Small intestine (tissue), 7 donors: ENCODE measurements around the gene LRRC3. TPM values are rescaled to one million over a fixed set of nuclear protein-coding genes. Genes with fewer than 3 reads are reported as not detected.
A peak's percentile ranks its signal among the peaks of the same experiment; 100 is the strongest.
"Not testable (repeated sequence)": the region's sequence is repeated elsewhere in the genome, so short reads cannot be mapped to it uniquely, and the experiment has no call there.

Source experiments
- DNase-seq, 2 donors: peaks; one replicate each; pipeline versions ENCODE4 v3.0.0 to v3.0.0-alpha.2; 2013
- FAIRE-seq: peaks from 2 replicates; lab custom pipeline; 2012; peaks lifted over from hg19 to GRCh38; lab: Jason Lieb, UNC
- H3K27ac ChIP-seq, 3 donors: one replicate each; pipeline ENCODE4 v1.5.1; 2013; ENCODE audit warnings: low read length in 2 of 3, mild to moderate bottlenecking in 2 of 3, control low read depth in 1 of 3, inconsistent platforms in 1 of 3, low read depth in 1 of 3, moderate library complexity in 1 of 3
- H3K27me3 ChIP-seq, 3 donors: one replicate each; pipeline ENCODE4 v1.6.1; 2013; ENCODE audit warnings: low read length in 3 of 3, inconsistent platforms in 1 of 3; ENCODE audit not compliant: control insufficient read depth in 3 of 3, insufficient read depth in 3 of 3
- H3K36me3 ChIP-seq, 3 donors: one replicate each; pipeline ENCODE4 v1.6.1; 2013; ENCODE audit warnings: low read length in 3 of 3, inconsistent platforms in 1 of 3, low read depth in 1 of 3, mild to moderate bottlenecking in 1 of 3, moderate library complexity in 1 of 3; ENCODE audit not compliant: control insufficient read depth in 3 of 3, insufficient read depth in 2 of 3
- H3K4me1 ChIP-seq, 3 donors: one replicate each; pipeline ENCODE4 v1.6.1; 2013; ENCODE audit warnings: low read length in 2 of 3, inconsistent platforms in 1 of 3, low read depth in 1 of 3, mild to moderate bottlenecking in 1 of 3, moderate library complexity in 1 of 3; ENCODE audit not compliant: control insufficient read depth in 3 of 3, insufficient read depth in 2 of 3
- H3K4me3 ChIP-seq, 3 donors: one replicate each; pipeline ENCODE4 v1.5.1; 2013; ENCODE audit warnings: low read length in 3 of 3, control low read depth in 1 of 3, inconsistent platforms in 1 of 3, low read depth in 1 of 3, mild to moderate bottlenecking in 1 of 3, moderate library complexity in 1 of 3
- H3K9me3 ChIP-seq, 2 donors: one replicate each; pipeline ENCODE4 v1.6.1; 2013; ENCODE audit warnings: low read depth in 1 of 2, low read length in 1 of 2; ENCODE audit not compliant: control insufficient read depth in 2 of 2, insufficient read depth in 1 of 2
- WGBS, 3 donors: extraction: QIAGEN DNeasy Blood & Tissue Kit; methylation state at CpG; one replicate each; pipeline ENCODE4 v1.1.7; 2013; 5-methylcytosine and 5-hydroxymethylcytosine counted together
- polyA plus RNA-seq, 4 donors: library from polyadenylated mRNA; stranded (reverse) in 3 of 4; unstranded in 1 of 4; fragments of 200-250 nt in 3 of 4; fragments of 120-200 nt in 1 of 4; gene quantifications; one replicate each; pipeline versions ENCODE4 v1.2.1 to v1.2.3, GENCODE V29; 2013
- donor health status: healthy with polysubstance abuse.
- donor health status: control.
- donor health status: control.
- donor health status: Bipolar disorder and iron deficiency.
- donor health status: healthy.

Gene LRRC3
- polyA plus RNA-seq, 4 donors: 0.22 to 17.3 (median 1.3) TPM

DNA sequence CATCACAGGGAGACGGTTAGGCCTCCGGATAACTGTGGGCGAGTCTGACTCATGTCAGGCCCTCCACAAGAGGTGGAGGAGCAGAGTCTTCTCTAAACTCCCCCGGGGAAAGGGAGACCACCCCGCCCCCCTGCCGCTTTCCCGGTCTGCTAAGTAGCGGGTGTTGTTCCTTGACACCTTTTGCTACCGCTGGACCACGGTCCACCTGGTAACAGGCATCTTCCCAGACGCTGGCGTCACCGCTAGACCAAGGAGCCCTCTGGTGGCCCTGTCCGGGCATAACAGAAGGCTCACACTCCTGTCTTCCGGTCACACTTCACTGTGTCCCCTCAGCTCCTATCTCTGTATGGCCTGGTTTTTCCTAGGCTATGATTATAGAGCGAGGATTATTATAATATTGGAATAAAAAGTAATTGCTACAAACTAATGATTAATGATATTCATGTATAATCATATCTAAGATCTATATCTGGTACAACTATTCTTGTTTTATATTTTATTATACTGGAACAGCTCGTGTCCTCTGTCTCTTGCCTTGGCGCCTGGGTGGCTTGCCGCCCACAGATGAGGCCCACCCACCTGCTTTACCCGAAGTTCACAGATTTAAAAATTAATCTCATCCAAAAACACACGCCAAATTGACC is 24.4 kb downstream of the LRRC3 start:
- DNase-seq: peak in 1 of 2 donors; percentile 32
- not testable (repeated sequence) for H3K27me3 ChIP-seq, H3K4me1 ChIP-seq, H3K9me3 ChIP-seq, H3K36me3 ChIP-seq, H3K4me3 ChIP-seq, FAIRE-seq, H3K27ac ChIP-seq
- 40 to 54% (median 45%) methylated on average over 21 of the region's 21 CpGs for WGBS, 3 donors

DNA sequence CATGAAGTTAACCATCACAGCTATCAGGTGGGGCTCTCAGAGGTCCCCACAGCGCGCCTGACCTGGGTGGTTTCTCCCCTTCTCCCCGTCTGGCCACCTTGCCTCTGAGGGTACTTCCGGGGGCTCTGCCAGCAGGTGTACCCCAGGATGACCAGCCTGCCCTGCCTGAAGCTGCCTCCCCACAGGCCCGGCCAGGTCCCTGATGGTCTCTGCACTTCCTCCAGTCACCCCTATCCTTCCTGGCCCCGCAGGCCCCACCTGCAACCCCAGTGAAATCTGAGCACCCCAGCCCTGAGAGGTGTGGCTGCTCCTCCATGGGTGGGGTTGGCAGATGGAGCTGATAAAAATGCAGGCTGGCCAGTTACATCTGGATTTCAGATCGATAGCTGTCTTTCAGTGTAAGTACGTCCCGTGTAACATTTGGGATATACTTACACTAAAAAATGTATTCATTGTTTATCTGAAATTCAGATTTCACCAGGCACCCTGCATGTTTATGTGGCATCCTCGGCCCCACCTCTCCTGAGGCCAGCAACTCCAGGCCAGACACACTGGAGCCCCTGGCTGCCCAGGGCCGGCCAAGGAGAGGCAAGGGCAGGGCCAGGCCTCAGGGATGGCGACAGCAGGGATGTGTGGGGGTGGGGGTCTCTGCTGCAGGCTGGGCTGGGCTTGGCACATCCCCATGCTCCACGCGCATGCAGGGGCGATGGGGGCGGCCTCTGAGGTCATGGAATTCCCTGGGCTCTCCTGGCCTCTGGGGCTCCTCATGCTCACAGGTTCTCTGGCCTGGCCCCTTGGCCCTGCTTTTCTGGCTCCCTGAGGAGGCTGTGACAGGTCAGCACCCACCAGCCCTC is 25.1 kb downstream of the LRRC3 start:
- H3K9me3 ChIP-seq: no peaks in the 10 kb centered on the region
- FAIRE-seq (no peak), DNase-seq (no peak)
- H3K4me1 ChIP-seq: peaks cover 0 to 7% (median 0%) of the 10 kb centered on the region in 3 donors
- H3K36me3 ChIP-seq: peaks cover 0 to 4% (median 0%) of the 10 kb centered on the region in 3 donors
- H3K27me3 ChIP-seq: peaks cover 0 to under 1% (median 0%) of the 10 kb centered on the region in 3 donors
- 78 to 80% (median 78%) methylated on average over 14 to 16 of the region's 16 CpGs for WGBS, 3 donors
- H3K4me3 ChIP-seq: no peak overlapping the region
- no peak overlapping the region for H3K27ac ChIP-seq

DNA sequence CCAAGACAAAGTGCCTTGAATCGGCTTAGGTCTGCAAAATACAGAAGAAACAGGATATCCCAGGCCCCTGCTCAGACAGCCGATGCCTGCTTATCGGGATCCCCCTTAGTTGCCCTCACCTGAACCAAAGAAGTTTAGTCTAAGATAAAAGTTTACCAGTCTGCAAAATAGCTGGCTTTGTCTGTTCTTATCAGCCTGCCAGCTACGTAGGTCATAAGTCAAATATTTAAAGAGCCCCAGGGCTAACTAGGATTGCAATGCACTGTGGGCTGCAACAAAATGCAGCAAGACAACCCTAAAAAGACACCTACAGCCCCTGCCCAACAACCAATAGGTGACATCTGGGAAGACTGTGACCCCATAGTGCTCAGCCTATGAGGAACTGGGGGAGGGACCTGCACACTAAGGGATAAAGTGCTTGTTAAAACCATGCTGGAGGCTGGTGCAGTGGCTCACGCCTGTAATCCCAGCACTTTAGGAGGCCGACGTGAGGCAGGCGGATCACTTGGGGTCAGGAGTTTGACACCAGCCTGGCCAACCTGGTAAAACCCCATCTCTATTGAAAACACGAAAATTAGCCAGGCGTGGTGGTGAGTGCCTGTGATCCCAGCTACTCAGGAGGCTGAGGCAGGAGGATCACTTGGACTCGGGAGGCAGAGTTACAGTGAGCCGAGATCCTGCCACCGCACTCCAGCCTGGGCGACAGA is 27.4 kb downstream of the LRRC3 start:
- DNase-seq (peak in 1 of 2 donors; percentile 34), FAIRE-seq (no peak)
- H3K4me1 ChIP-seq: peaks cover 0 to 7% (median 0%) of the 10 kb centered on the region in 3 donors
- H3K9me3 ChIP-seq: peaks cover 0 to under 1% of the 10 kb centered on the region in 2 donors
- H3K4me3 ChIP-seq: no peak overlapping the region
- peaks cover 0 to 1% (median 0%) of the 10 kb centered on the region in 3 donors for H3K36me3 ChIP-seq
- H3K27me3 ChIP-seq: peaks cover 0 to 2% (median 0%) of the 10 kb centered on the region in 3 donors
- no peak overlapping the region for H3K27ac ChIP-seq
- WGBS, 3 donors: 35 to 71% (median 45%) methylated on average over 14 of the region's 14 CpGs

DNA sequence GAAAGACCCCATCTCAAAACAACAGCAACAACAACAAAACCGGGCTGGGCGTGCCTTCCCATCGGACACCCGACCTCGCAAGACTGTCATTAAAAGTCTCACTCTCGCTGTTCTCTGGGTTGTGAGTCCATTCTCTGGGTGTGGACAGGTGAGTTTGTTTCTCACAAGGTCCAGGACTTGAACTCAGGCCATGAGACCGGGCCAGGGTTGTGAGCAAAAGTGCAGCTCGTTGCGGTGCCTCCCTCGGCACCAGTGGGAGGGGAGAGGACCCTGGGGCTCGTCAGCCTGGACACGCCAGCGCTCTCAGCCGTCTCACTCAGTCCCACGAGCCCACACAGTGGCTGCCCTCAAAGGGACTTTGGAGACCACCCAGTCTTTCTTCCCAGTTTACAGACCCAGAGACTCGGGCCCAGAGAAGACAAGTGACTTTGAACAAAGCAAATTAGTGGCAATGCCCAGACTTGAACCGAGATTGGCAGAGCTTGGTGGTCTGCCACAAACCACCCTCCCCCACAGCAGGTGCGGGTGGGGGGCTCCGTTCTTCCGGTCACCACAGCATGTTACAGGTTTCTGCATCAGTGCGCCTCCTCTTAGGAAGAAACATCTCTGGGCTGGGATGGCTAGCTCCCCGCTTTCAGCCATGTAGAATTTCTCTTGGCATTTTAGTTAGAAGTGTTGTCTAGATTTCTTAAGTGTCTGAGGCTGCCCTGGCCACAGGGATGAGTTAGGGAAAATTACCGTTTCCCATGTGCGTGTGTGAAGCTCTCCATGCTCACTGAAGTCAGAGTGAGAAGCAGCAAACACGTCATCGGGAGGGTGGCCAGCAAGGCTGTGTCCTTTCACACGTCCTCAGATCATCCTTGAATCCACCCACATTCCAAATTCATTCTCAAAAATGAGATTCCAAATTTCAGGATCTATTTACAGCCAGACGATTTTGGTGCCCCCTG is 28.3 kb downstream of the LRRC3 start:
- no peak overlapping the region for H3K4me3 ChIP-seq
- no peak for DNase-seq
- WGBS, 3 donors: 80 to 86% (median 84%) methylated on average over 28 of the region's 28 CpGs
- H3K4me1 ChIP-seq: peaks cover 0 to 7% (median 0%) of the 10 kb centered on the region in 3 donors
- FAIRE-seq: no peak
- peaks cover 0 to 2% (median 0%) of the 10 kb centered on the region in 3 donors for H3K27me3 ChIP-seq
- H3K27ac ChIP-seq: no peak overlapping the region
- no peaks in the 10 kb centered on the region for H3K36me3 ChIP-seq
- peaks cover 0 to 8% of the 10 kb centered on the region in 2 donors for H3K9me3 ChIP-seq

DNA sequence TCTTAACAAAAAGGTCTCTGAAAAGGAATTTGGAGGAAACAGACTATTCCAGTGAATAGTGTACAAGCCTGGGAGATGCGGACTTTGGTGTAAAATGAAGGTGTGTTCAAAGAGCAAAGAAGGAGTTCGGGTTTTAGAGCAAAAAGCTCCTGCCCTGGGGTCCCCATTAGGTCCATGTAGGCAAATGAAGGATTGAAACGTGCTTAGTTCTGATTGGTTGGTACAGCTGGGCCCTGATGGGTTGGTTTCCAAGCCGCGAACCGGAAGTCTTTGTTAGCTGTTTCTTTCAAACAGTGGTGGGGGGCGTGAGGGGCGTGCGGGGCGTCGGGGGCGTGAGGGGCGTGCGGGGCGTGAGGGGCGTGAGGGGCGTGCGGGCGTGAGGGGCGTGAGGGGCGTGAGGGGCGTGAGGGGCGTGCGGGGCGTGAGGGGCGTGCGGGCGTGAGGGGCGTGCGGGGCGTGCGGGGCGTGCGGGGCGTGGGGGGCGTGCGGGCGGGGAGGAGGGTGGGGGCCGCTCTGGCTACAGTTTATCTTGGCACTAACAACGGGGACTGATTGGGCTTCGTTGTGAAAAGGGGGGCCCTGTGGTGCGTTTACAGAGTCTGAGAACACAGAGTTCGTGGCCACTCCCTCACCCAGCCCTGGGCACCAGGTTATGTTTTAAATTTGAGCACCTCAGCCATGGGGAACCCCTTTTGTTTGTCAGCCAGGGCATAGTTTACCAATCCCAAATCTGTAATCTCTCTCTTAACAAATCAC is 29.4 kb downstream of the LRRC3 start:
- H3K27ac ChIP-seq: no peak overlapping the region
- H3K27me3 ChIP-seq: peaks cover 0 to 2% (median 0%) of the 10 kb centered on the region in 3 donors
- H3K4me3 ChIP-seq: no peak overlapping the region
- no peaks in the 10 kb centered on the region for H3K36me3 ChIP-seq
- FAIRE-seq (no peak), DNase-seq (no peak)
- WGBS, 3 donors: 64 to 84% (median 67%) methylated on average over 18 to 43 of the region's 43 CpGs
- H3K4me1 ChIP-seq: peaks cover 0 to 7% (median 0%) of the 10 kb centered on the region in 3 donors
- peaks cover 0 to 9% of the 10 kb centered on the region in 2 donors for H3K9me3 ChIP-seq

DNA sequence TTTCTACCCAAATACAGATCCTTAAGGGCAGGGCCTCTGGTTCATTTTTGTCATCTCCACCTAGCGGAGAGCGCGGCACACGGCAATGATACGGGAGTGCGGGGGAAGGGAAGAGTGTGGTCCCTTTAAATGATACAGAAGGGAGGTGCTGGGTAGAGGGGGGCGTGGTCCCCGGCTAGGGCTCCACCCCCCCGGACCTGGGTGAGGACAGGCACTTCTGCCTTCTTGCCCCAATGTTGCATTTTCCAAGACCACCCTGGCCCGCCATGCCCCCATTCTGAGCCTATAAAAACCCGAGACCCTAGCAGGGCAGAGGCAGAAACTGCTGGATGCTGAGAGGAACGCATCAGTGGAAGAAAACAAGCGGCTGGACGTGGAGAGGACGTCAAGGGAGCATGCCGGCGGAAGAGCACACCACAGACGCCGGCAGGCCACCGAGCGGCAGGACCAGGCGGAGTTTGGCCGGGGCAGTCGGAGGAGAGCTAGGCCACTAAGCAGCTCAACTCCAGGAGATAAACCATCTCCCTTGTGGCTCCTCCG is 30.0 kb downstream of the LRRC3 start:
- Histone ChIP-seq H3K9me3 (peaks cover 0 to 9% of the 10 kb centered on the region in 2 donors), H3K27ac (no peak overlapping the region), H3K36me3 (no peaks in the 10 kb centered on the region), H3K4me1 (peaks cover 0 to 7% (median 0%) of the 10 kb centered on the region in 3 donors), H3K4me3 (no peak overlapping the region), H3K27me3 (peaks cover 0 to 2% (median 0%) of the 10 kb centered on the region in 3 donors)
- no peak for DNase-seq
- 73 to 82% (median 74%) methylated on average over 25 of the region's 25 CpGs for WGBS, 3 donors
- no peak for FAIRE-seq

DNA sequence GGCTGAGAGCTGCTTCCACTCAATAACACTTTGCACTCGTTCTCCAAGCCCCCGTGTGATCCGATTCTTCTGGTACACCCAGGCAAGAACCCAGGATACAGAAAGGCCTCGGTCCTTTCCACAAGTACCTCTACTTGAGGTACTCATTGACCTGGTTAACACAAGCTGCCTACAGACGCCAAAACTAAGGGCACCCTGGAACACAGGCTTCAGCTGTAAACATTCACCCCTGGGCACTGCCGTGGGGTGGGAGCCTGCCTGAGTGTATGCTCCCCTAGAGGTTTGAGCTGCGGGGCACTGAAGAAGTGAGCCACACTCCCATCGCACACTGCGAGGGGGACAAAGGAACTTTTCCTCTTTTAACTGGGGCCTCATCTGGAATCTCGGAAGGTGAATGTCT is 30.5 kb downstream of the LRRC3 start:
- DNase-seq (no peak), FAIRE-seq (no peak)
- 65 to 79% (median 66%) methylated on average over 10 of the region's 10 CpGs for WGBS, 3 donors
- no peak overlapping the region for H3K27ac ChIP-seq
- peaks cover 0 to 9% of the 10 kb centered on the region in 2 donors for H3K9me3 ChIP-seq
- peaks cover 0 to 2% (median 0%) of the 10 kb centered on the region in 3 donors for H3K27me3 ChIP-seq
- H3K4me1 ChIP-seq: peaks cover 0 to 7% (median 0%) of the 10 kb centered on the region in 3 donors
- H3K36me3 ChIP-seq: no peaks in the 10 kb centered on the region
- H3K4me3 ChIP-seq: no peak overlapping the region
